Endodermal cell (in vitro differentiated cells): ENCODE measurements around the gene PDGFC. TPM values are rescaled to one million over a fixed set of nuclear protein-coding genes. Genes with fewer than 3 reads are reported as not detected.

Experiments used
- DNase-seq: peaks from one replicate; pipeline ENCODE4 v3.0.0-alpha.2; 2017
- H3K27ac ChIP-seq: 2 replicates; pipeline ENCODE4 v1.5.1; 2013; ENCODE audit warnings: mild to moderate bottlenecking, low read depth, low read length, moderate library complexity
- H3K27me3 ChIP-seq: 2 replicates; pipeline ENCODE4 v1.6.1; 2013; ENCODE audit warnings: mild to moderate bottlenecking, low read length, moderate library complexity; ENCODE audit not compliant: insufficient read depth, control insufficient read depth, poor library complexity, severe bottlenecking
- H3K36me3 ChIP-seq: 2 replicates; pipeline ENCODE4 v1.7.0; 2013; ENCODE audit warnings: mild to moderate bottlenecking, low read length, moderate library complexity; ENCODE audit not compliant: control insufficient read depth, insufficient read depth
- H3K4me1 ChIP-seq: one replicate; pipeline ENCODE4 v1.7.0; 2013; ENCODE audit warnings: low read length; ENCODE audit not compliant: control insufficient read depth, insufficient read depth
- H3K4me3 ChIP-seq: 2 replicates; pipeline ENCODE4 v1.5.1; 2013; ENCODE audit warnings: mild to moderate bottlenecking, low read length, moderate library complexity
- H3K9ac ChIP-seq: 2 replicates; pipeline ENCODE4 v1.6.1; 2013; ENCODE audit warnings: mild to moderate bottlenecking, low read length, moderate library complexity; ENCODE audit not compliant: poor library complexity, severe bottlenecking; ENCODE audit errors: extremely low read depth
- H3K9me3 ChIP-seq: 2 replicates; pipeline ENCODE4 v1.6.1; 2013; ENCODE audit warnings: mild to moderate bottlenecking, low read length, moderate library complexity; ENCODE audit not compliant: control insufficient read depth
- H3K27ac Mint-ChIP-seq: 2 replicates; pipeline ENCODE4 v1.8.0; 2020; ENCODE audit warnings: mixed read lengths
- H3K27me3 Mint-ChIP-seq: 2 replicates; pipeline ENCODE4 v1.8.0; 2021; ENCODE audit warnings: mild to moderate bottlenecking, mixed read lengths; ENCODE audit not compliant: insufficient read depth
- H3K36me3 Mint-ChIP-seq: 2 replicates; pipeline ENCODE4 v1.8.0; 2020; ENCODE audit warnings: low read depth, mixed read lengths
- H3K4me1 Mint-ChIP-seq: 2 replicates; pipeline ENCODE4 v1.8.0; 2020; ENCODE audit warnings: mixed read lengths
- H3K4me3 Mint-ChIP-seq: 2 replicates; pipeline ENCODE4 v1.8.0; 2020; ENCODE audit warnings: mild to moderate bottlenecking, moderate library complexity, mixed read lengths
- H3K9me3 Mint-ChIP-seq: 2 replicates; pipeline ENCODE4 v1.8.0; 2020; ENCODE audit warnings: mild to moderate bottlenecking, mixed read lengths
- WGBS, 2 experiments: methylation state at CpG; one replicate each; pipeline versions ENCODE4 v1.1.5 to v1.1.7; 2013; ENCODE audit warnings: missing lambda C conversion rate in 2 of 2, mixed read lengths in 1 of 2; ENCODE audit not compliant: insufficient coverage in 1 of 2, insufficient read length in 1 of 2; 5-methylcytosine and 5-hydroxymethylcytosine counted together
- total RNA-seq, 2 donors: library from RNA; stranded (reverse); fragmentation: NEBNext Ultra II Directional in 1 of 2; extraction: Animal tissue kit (Norgen Biotek cat#: 25700) in 1 of 2; gene quantifications; 2 replicates in 1 of 2; 3 replicates in 1 of 2; pipeline ENCODE4 v1.2.1, GENCODE V29; 2021
- TF ChIP-seq, protein P1 (sequence below): fragments of 200-600 bp; sonication (generic); conservative IDR thresholded peaks from 2 replicates; pipeline ENCODE4 v1.5.0; 2021; ENCODE audit warnings: antibody characterized with exemption, mild to moderate bottlenecking

The PDGFC gene
- total RNA-seq, 2 donors from 2014 or later = 5.5 to 6.8 TPM

GRCh38 chr4:156832886-156833285 lies 138.7 kb downstream of the PDGFC start:
- Mint-ChIP-seq H3K36me3 (no peaks in the 10 kb centered on the region), H3K9me3 (peaks cover 6% of the 10 kb centered on the region), H3K27ac (no peak overlapping the region), H3K4me3 (no peak overlapping the region), H3K4me1 (no peaks in the 10 kb centered on the region), H3K27me3 (no peaks in the 10 kb centered on the region)
- Histone ChIP-seq H3K9me3 (peaks cover 6% of the 10 kb centered on the region), H3K4me1 (no peaks in the 10 kb centered on the region), H3K4me3 (no peak overlapping the region), H3K27ac (no peak overlapping the region), H3K27me3 (no peaks in the 10 kb centered on the region), H3K36me3 (no peaks in the 10 kb centered on the region), H3K9ac (no peak overlapping the region)
- WGBS, 2 experiments = 92 to 100% methylated on average over 2 to 3 of the region's 3 CpGs
- DNase-seq = no peak
- TF ChIP-seq, protein P1, sequence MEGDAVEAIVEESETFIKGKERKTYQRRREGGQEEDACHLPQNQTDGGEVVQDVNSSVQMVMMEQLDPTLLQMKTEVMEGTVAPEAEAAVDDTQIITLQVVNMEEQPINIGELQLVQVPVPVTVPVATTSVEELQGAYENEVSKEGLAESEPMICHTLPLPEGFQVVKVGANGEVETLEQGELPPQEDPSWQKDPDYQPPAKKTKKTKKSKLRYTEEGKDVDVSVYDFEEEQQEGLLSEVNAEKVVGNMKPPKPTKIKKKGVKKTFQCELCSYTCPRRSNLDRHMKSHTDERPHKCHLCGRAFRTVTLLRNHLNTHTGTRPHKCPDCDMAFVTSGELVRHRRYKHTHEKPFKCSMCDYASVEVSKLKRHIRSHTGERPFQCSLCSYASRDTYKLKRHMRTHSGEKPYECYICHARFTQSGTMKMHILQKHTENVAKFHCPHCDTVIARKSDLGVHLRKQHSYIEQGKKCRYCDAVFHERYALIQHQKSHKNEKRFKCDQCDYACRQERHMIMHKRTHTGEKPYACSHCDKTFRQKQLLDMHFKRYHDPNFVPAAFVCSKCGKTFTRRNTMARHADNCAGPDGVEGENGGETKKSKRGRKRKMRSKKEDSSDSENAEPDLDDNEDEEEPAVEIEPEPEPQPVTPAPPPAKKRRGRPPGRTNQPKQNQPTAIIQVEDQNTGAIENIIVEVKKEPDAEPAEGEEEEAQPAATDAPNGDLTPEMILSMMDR = no peak

DNA sequence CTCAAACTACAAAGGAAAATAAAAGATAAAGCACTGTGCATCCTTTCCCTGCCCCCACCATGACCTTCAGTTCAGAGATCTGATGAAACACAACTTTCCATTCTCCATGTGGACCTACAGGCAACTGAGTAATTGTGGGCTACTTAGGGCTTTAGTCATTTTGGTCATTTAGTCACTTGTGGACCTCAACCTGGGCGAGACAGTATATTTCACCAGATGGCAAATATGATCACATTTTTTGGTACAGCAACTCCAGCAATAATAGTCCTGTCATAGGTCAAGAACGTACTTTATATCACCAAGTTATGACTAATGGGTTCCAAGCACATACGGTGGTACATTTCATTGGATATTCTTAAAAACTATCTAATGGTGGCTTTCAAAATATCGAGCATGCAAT lies 141.2 kb downstream of the PDGFC start:
- H3K4me3 ChIP-seq = no peak overlapping the region
- no peak for DNase-seq
- H3K36me3 ChIP-seq = no peaks in the 10 kb centered on the region
- H3K27ac ChIP-seq = no peak overlapping the region
- H3K27me3 ChIP-seq = no peaks in the 10 kb centered on the region
- Mint-ChIP-seq H3K4me1 (no peaks in the 10 kb centered on the region), H3K36me3 (no peaks in the 10 kb centered on the region), H3K27me3 (no peaks in the 10 kb centered on the region), H3K9me3 (no peaks in the 10 kb centered on the region), H3K27ac (no peak overlapping the region), H3K4me3 (no peak overlapping the region)
- H3K4me1 ChIP-seq = no peaks in the 10 kb centered on the region
- TF ChIP-seq, protein P1 = no peak
- H3K9ac ChIP-seq = no peak overlapping the region
- H3K9me3 ChIP-seq = no peaks in the 10 kb centered on the region
- WGBS, 2 experiments = 86 to 96% methylated on average over 3 to 4 of the region's 4 CpGs

DNA sequence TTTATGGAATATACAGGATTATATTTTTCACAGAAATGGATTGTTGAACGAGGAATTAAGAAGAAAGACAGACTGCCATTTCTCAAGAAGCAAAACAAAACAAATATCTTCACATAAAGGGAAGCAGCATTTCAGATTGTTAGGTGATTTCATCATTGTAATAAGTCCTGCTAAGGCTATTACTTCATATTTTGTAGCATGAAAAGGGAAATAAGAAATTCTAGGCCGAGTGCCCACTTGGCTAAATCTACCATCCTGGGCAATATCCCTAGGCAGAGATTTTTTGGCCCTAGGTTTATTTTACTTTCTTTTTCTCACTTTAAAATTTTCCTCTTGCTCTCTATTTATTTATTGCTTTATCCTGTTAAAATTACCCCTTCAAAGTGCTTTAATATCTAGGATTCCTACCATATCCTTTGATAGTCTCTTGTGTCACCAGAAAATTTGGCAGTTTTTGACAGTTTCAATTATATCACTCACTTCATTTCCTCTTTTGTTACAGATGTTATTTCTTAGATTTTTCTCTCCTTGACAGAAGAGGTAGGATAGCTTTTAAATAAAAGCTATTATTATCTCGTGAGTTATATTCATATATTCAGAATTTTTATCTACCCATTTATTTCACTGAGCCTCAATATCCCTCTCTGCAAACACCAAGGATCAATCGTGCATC lies 142.3 kb downstream of the PDGFC start:
- no peak overlapping the region for H3K9ac ChIP-seq
- no peaks in the 10 kb centered on the region for H3K36me3 ChIP-seq
- no peaks in the 10 kb centered on the region for H3K4me1 ChIP-seq
- no peaks in the 10 kb centered on the region for H3K9me3 ChIP-seq
- no peak overlapping the region for H3K4me3 Mint-ChIP-seq
- DNase-seq = no peak
- 87% methylated on average over 4 of the region's 4 CpGs; no CpG with 5 or more reads in 1 of the 2 experiments for WGBS, 2 experiments
- no peak overlapping the region for H3K27ac Mint-ChIP-seq
- no peak overlapping the region for H3K4me3 ChIP-seq
- TF ChIP-seq, protein P1 = no peak
- H3K27ac ChIP-seq = no peak overlapping the region
- H3K9me3 Mint-ChIP-seq = no peaks in the 10 kb centered on the region
- H3K27me3 Mint-ChIP-seq = no peaks in the 10 kb centered on the region
- no peaks in the 10 kb centered on the region for H3K4me1 Mint-ChIP-seq
- no peaks in the 10 kb centered on the region for H3K36me3 Mint-ChIP-seq
- no peaks in the 10 kb centered on the region for H3K27me3 ChIP-seq
